ENCODE measurements around the gene GGACT.

GGACT gene

GRCh38 chr13:100546713-100547405 lies 41.7 kb downstream of the GGACT start:
- peak; percentile 20 for DNase-seq

- DNase-seq = no peak
Measured at GRCh38 chr13:100545684-100546061, 42.9 kb downstream of the GGACT start.

GRCh38 chr13:100544866-100545683 lies 43.5 kb downstream of the GGACT start:
- DNase-seq = peak; percentile 33

- DNase-seq = peak; percentile 38
Measured at GRCh38 chr13:100543872-100544602, 44.6 kb downstream of the GGACT start.

- DNase-seq = no peak
Measured at GRCh38 chr13:100542826-100543156, 45.8 kb downstream of the GGACT start.

GRCh38 chr13:100541897-100542825 lies 46.4 kb downstream of the GGACT start:
- peak; percentile 35 for DNase-seq

GRCh38 chr13:100540621-100541020 lies 48.0 kb downstream of the GGACT start:
- peak; percentile 33 for DNase-seq

GRCh38 chr13:100537951-100538462 lies 50.6 kb downstream of the GGACT start:
- no peak for DNase-seq

GRCh38 chr13:100537486-100537885 lies 51.1 kb downstream of the GGACT start:
- peak; percentile 26 for DNase-seq

- peak; percentile 38 for DNase-seq
Measured at GRCh38 chr13:100536643-100537180, 51.9 kb downstream of the GGACT start.

GRCh38 chr13:100535426-100536135 lies 53.0 kb downstream of the GGACT start:
- DNase-seq = peak; percentile 33

- no peak for DNase-seq
Measured at GRCh38 chr13:100534911-100535310, 53.7 kb downstream of the GGACT start.

- peak; percentile 39 for DNase-seq
Measured at GRCh38 chr13:100534147-100534843, 54.3 kb downstream of the GGACT start.

GRCh38 chr13:100533588-100534041 lies 55.0 kb downstream of the GGACT start:
- peak; percentile 34 for DNase-seq

GRCh38 chr13:100532836-100533435 lies 55.7 kb downstream of the GGACT start:
- peak; percentile 32 for DNase-seq

- DNase-seq = peak; percentile 25
Measured at GRCh38 chr13:100532090-100532766, 56.4 kb downstream of the GGACT start.

GRCh38 chr13:100530671-100531213 lies 57.8 kb downstream of the GGACT start:
- peak; percentile 28 for DNase-seq

GRCh38 chr13:100529666-100530377 lies 58.8 kb downstream of the GGACT start:
- DNase-seq = peak; percentile 22

Data from activated CD8-positive, alpha-beta memory T cell treated with anti-CD3 and anti-CD28 coated beads, Interleukin-2, amount 50 U/mL, for 48 hours (primary cell).